Measurements from ENCODE around the gene CZIB. TPM values are rescaled to one million over a fixed set of nuclear protein-coding genes. Genes with fewer than 3 reads are reported as not detected.

Gene CZIB
- total RNA-seq, 1 experiment from 2014 or later = 67.0 TPM

GRCh38 chr1:53266038-53266437 is 45.6 kb upstream of the CZIB start:
- Mint-ChIP-seq H3K36me3 (ENCODE audit: insufficient read depth in 1 of 3, low read depth in 3 of 3) (peaks cover 46 to 92% (median 75%) of the 10 kb centered on the region in 3 experiments; a peak in 6 of 7 replicates), H3K27me3 (ENCODE audit: low read depth) (no peaks in the 10 kb centered on the region), H3K27ac (peak overlapping the region in 1 of 3 experiments; percentile 81; a peak in 1 of 7 replicates), H3K9me3 (no peaks in the 10 kb centered on the region), H3K4me3 (no peak overlapping the region), H3K4me1 (no peaks in the 10 kb centered on the region)
- no peak overlapping the region for H4K91ac ChIP-seq (ENCODE audit: insufficient read length, low read depth, low read length)
- H3K4me1 ChIP-seq (ENCODE audit: insufficient read depth, low read length) = no peaks in the 10 kb centered on the region
- H3K14ac ChIP-seq (ENCODE audit: insufficient read depth, low read length) = no peak overlapping the region
- no peak overlapping the region for H2AK5ac ChIP-seq (ENCODE audit: insufficient read length, low read length)
- no peak overlapping the region for H2BK5ac ChIP-seq (ENCODE audit: insufficient read length, low read length)
- H3K79me2 ChIP-seq (ENCODE audit: insufficient read depth, low read length) = no peaks in the 10 kb centered on the region
- no peak overlapping the region for H2BK15ac ChIP-seq (ENCODE audit: low read depth, low read length)
- H2AFZ ChIP-seq (ENCODE audit: low read length) = no peak overlapping the region
- H3K4me2 ChIP-seq (ENCODE audit: insufficient read depth, insufficient read length, low read length) = no peak overlapping the region
- H3K9me3 ChIP-seq (ENCODE audit: control insufficient read depth, low read depth, low read length) = no peaks in the 10 kb centered on the region
- no peak overlapping the region for H3K23ac ChIP-seq (ENCODE audit: insufficient read length, low read depth, low read length)
- no peak overlapping the region for H4K8ac ChIP-seq (replicated peaks; ENCODE audit: insufficient read length, low read depth, low read length)
- H2BK12ac ChIP-seq (ENCODE audit: insufficient read length, low read depth, low read length) = no peak overlapping the region
- no peak overlapping the region for H2BK120ac ChIP-seq (ENCODE audit: low read depth, low read length, poor library complexity, severe bottlenecking)
- H3K27me3 ChIP-seq (ENCODE audit: insufficient read depth, low read length) = no peaks in the 10 kb centered on the region
- H3K18ac ChIP-seq (ENCODE audit: insufficient read length, low read depth, low read length) = no peak overlapping the region
- H3K79me1 ChIP-seq (ENCODE audit: insufficient read depth, low read depth, low read length, poor library complexity, severe bottlenecking) = no peaks in the 10 kb centered on the region
- DNase-seq = no peak
- no peaks in the 10 kb centered on the region for H4K20me1 ChIP-seq (ENCODE audit: control insufficient read depth, insufficient read depth, insufficient read length)
- no peak overlapping the region for H3K9ac ChIP-seq (ENCODE audit: extremely low read depth, insufficient read length, low read length)
- no peak overlapping the region for H2BK20ac ChIP-seq (ENCODE audit: low read depth, low read length, poor library complexity, severe bottlenecking)
- no peak overlapping the region for H4K5ac ChIP-seq (ENCODE audit: insufficient read length, low read depth, low read length)
- H3T11ph ChIP-seq (ENCODE audit: low read length) = no peak overlapping the region
- H3K56ac ChIP-seq (ENCODE audit: insufficient read length, low read depth, low read length) = no peak overlapping the region
- no peaks in the 10 kb centered on the region for H3K23me2 ChIP-seq (ENCODE audit: insufficient read length, low read depth, low read length, poor library complexity, severe bottlenecking)
- H3K4ac ChIP-seq (ENCODE audit: low read depth, low read length) = no peak overlapping the region
- H3K27ac ChIP-seq (ENCODE audit: insufficient read length, low read depth, low read length) = no peak overlapping the region
- TF ChIP-seq CTCF (conservative IDR thresholded peaks at IDR 0.05) = peak; percentile 57
